GM19372 (cell line): ENCODE results near the gene YPEL4.

Source experiments
- ATAC-seq: cut with Tn5 transposase; IDR thresholded peaks from one replicate; pipeline ENCODE4 v1.9.1; 2021; ENCODE audit warnings: mild to moderate bottlenecking, low read depth, moderate library complexity; ENCODE audit not compliant: unreplicated experiment

The YPEL4 gene

GRCh38 chr11:57596266-57596885 lies 53.3 kb downstream of the YPEL4 start:
- ATAC-seq: no peak
